ENCODE results near the gene RYR3.

- TF ChIP-seq CTCF (conservative IDR thresholded peaks at IDR 0.05; ENCODE audit: low read depth, low read length), result no peak
- no peak for TF ChIP-seq EZH2 (IDR thresholded peaks at IDR 0.05; ENCODE audit: borderline replicate concordance, low read depth, low read length, poor library complexity, severe bottlenecking)
Measured at GRCh38 chr15:33621141-33621540, 310.4 kb downstream of the RYR3 start.

Measured in A673 (cell line).